Bone marrow (tissue), 2 donors: Measurements from ENCODE around the gene CACNG1.

Experiments
- DNase-seq, 2 donors: peaks; one replicate each; lab custom pipeline; 2025; lab: John Stamatoyannopoulos, UW

The CACNG1 gene

GRCh38 chr17:67044016-67044772, at the start of gene CACNG1:
Gene CACNG1, plus strand, starts transcription at chr17:67044554. Its CDS starts 107 bp downstream, at chr17:67044661.
- no peak for DNase-seq

- no peak for DNase-seq
These were observed 49.3 kb upstream of the CACNG1 start for GRCh38 chr17:66994930-66995535.

- DNase-seq, result no peak
These were observed 48.4 kb upstream of the CACNG1 start for GRCh38 chr17:66995944-66996343.

- DNase-seq, result no peak
These were observed 47.4 kb upstream of the CACNG1 start for GRCh38 chr17:66996926-66997325.

- DNase-seq, result no peak
These were observed 41.1 kb upstream of the CACNG1 start for GRCh38 chr17:67003231-67003630.

GRCh38 chr17:67004181-67004580, 40.2 kb upstream of the CACNG1 start:
- DNase-seq, result no peak

GRCh38 chr17:67007266-67007665, 37.1 kb upstream of the CACNG1 start:
- DNase-seq, result no peak

- DNase-seq, result no peak
These were observed 36.3 kb upstream of the CACNG1 start for GRCh38 chr17:67008101-67008500.

- DNase-seq, result no peak
These were observed 32.7 kb upstream of the CACNG1 start for GRCh38 chr17:67011527-67012175.

- DNase-seq, result no peak
These were observed 30.5 kb upstream of the CACNG1 start for GRCh38 chr17:67013891-67014290.

GRCh38 chr17:67015001-67015400, 29.4 kb upstream of the CACNG1 start:
- DNase-seq, result no peak

GRCh38 chr17:67016039-67016762, 28.2 kb upstream of the CACNG1 start:
- DNase-seq, result no peak

GRCh38 chr17:67017910-67018309, 26.4 kb upstream of the CACNG1 start:
- DNase-seq, result no peak

- DNase-seq, result no peak
These were observed 25.6 kb upstream of the CACNG1 start for GRCh38 chr17:67018471-67019434.

GRCh38 chr17:67019809-67020208, 24.5 kb upstream of the CACNG1 start:
- no peak for DNase-seq

GRCh38 chr17:67020293-67020766, 24.0 kb upstream of the CACNG1 start:
- no peak for DNase-seq

GRCh38 chr17:67021196-67021595, 23.2 kb upstream of the CACNG1 start:
- DNase-seq, result no peak

GRCh38 chr17:67021743-67022450, 22.5 kb upstream of the CACNG1 start:
- DNase-seq, result no peak

GRCh38 chr17:67022451-67022810, 21.9 kb upstream of the CACNG1 start:
- DNase-seq, result no peak

GRCh38 chr17:67024736-67025135, 19.6 kb upstream of the CACNG1 start:
- no peak for DNase-seq
